H1 (cell line): ENCODE measurements around the gene SH3PXD2A. TPM values are rescaled to one million over a fixed set of nuclear protein-coding genes. Genes with fewer than 3 reads are reported as not detected.

Source experiments
- CTCF ChIA-PET: fragments of 300-600 bp; sonication (Branson Sonifier 250); formaldehyde crosslinking; loops from one replicate; lab custom pipeline; 2021; ENCODE audit not compliant: partially characterized antibody; lab: Charles Lee
- POLR2A ChIA-PET: fragments of 300-600 bp; sonication (Branson Sonifier 250); formaldehyde crosslinking; loops from one replicate; lab custom pipeline; 2021; ENCODE audit warnings: inconsistent platforms; ENCODE audit not compliant: partially characterized antibody; lab: Charles Lee
- DNase-seq, 2 experiments: peaks; one replicate each; pipeline versions ENCODE4 v3.0.0 to v3.0.0-alpha.2; 2010 to 2022; ENCODE audit warnings: low spot score in 2 of 2, low read depth in 1 of 2, mixed read lengths in 1 of 2
- FAIRE-seq: peaks from 2 replicates; lab custom pipeline; 2011; peaks lifted over from hg19 to GRCh38; lab: Jason Lieb, UNC
- H2AFZ ChIP-seq: 2 replicates; pipeline ENCODE4 v1.8.1; 2012; ENCODE audit warnings: low read length, inconsistent platforms
- H2AK5ac ChIP-seq: 2 replicates; pipeline ENCODE4 v1.6.1; 2013; ENCODE audit warnings: low read depth, low read length
- H2BK120ac ChIP-seq: replicated peaks from 2 replicates; pipeline ENCODE3; 2013; ENCODE audit warnings: low read depth, low read length, inconsistent platforms
- H2BK12ac ChIP-seq: 2 replicates; pipeline ENCODE4 v1.6.1; 2013; ENCODE audit warnings: low read depth, low read length
- H2BK15ac ChIP-seq: 2 replicates; pipeline ENCODE4 v1.6.1; 2013; ENCODE audit warnings: low read length
- H2BK20ac ChIP-seq: 2 replicates; pipeline ENCODE4 v1.6.1; 2013; ENCODE audit warnings: low read length
- H2BK5ac ChIP-seq: 2 replicates; pipeline ENCODE4 v1.6.1; 2013; ENCODE audit warnings: low read depth, low read length
- H3K14ac ChIP-seq: 2 replicates; pipeline ENCODE4 v1.6.1; 2013; ENCODE audit warnings: inconsistent platforms; ENCODE audit not compliant: insufficient read length
- H3K18ac ChIP-seq: 2 replicates; pipeline ENCODE4 v1.6.1; 2013; ENCODE audit warnings: low read length; ENCODE audit errors: extremely low read depth
- H3K23ac ChIP-seq: 2 replicates; pipeline ENCODE4 v1.6.1; 2013; ENCODE audit warnings: inconsistent platforms; ENCODE audit not compliant: insufficient read length
- H3K23me2 ChIP-seq: 2 replicates; pipeline ENCODE4 v1.6.1; 2013; ENCODE audit warnings: low read depth, low read length
- H3K27ac ChIP-seq: 2 replicates; pipeline ENCODE4 v1.6.1; 2011; ENCODE audit warnings: low read depth, low read length, inconsistent platforms
- H3K27me3 ChIP-seq, 4 experiments: replicated peaks in 1 of 4; 1 replicate in 1 of 4; 2 replicates in 3 of 4; pipeline versions ENCODE4 v1.6.1 to v1.8.1; 2011 to 2013; ENCODE audit warnings: low read length in 3 of 4, mild to moderate bottlenecking in 3 of 4, inconsistent platforms in 2 of 4, mixed read lengths in 2 of 4, moderate library complexity in 1 of 4; ENCODE audit not compliant: control insufficient read depth in 3 of 4, insufficient read depth in 3 of 4; ENCODE audit errors: extremely low read depth in 1 of 4
- H3K36me3 ChIP-seq, 4 experiments: 2 replicates each; pipeline versions ENCODE4 v1.6.1 to v1.8.1; 2011 to 2013; ENCODE audit warnings: mild to moderate bottlenecking in 4 of 4, low read length in 3 of 4, moderate library complexity in 2 of 4, control low read depth in 1 of 4, inconsistent platforms in 1 of 4; ENCODE audit not compliant: insufficient read depth in 4 of 4, control insufficient read depth in 2 of 4
- H3K4ac ChIP-seq: replicated peaks from 2 replicates; pipeline ENCODE3; 2013; ENCODE audit warnings: low read length, low read depth, mixed read lengths, inconsistent platforms; ENCODE audit not compliant: insufficient read length
- H3K4me1 ChIP-seq, 4 experiments: replicated peaks in 1 of 4; 1 replicate in 1 of 4; 2 replicates in 3 of 4; pipeline versions ENCODE4 v1.6.1 to v1.8.1; 2011 to 2013; ENCODE audit warnings: low read length in 3 of 4, inconsistent platforms in 2 of 4, mixed read lengths in 1 of 4; ENCODE audit not compliant: insufficient read depth in 4 of 4, control insufficient read depth in 3 of 4
- H3K4me2 ChIP-seq, 2 experiments: 2 replicates each; pipeline versions ENCODE4 v1.6.1 to v1.8.1; 2011 to 2013; ENCODE audit warnings: low read depth in 2 of 2, low read length in 2 of 2, control low read depth in 1 of 2, inconsistent platforms in 1 of 2, mild to moderate bottlenecking in 1 of 2; ENCODE audit not compliant: insufficient read depth in 1 of 2
- H3K4me3 ChIP-seq, 4 experiments: fragments of 200-600, 300-600 bp in 1 of 4; sonication (generic), shearing (Covaris generic), sonication (Bioruptor Twin) in 1 of 4; 2 replicates each; pipeline versions ENCODE4 v1.5.1 to v1.8.1; 2011 to 2016; ENCODE audit warnings: low read length in 4 of 4, low read depth in 3 of 4, control low read depth in 2 of 4, inconsistent platforms in 2 of 4, mild to moderate bottlenecking in 2 of 4, mixed read lengths in 1 of 4, moderate library complexity in 1 of 4; ENCODE audit not compliant: insufficient read depth in 2 of 4; ENCODE audit errors: extremely low read depth in 1 of 4
- H3K56ac ChIP-seq: replicated peaks from 2 replicates; pipeline ENCODE3; 2013; ENCODE audit warnings: low read depth, mild to moderate bottlenecking, mixed read lengths, low read length, inconsistent platforms; ENCODE audit not compliant: insufficient read length
- H3K79me1 ChIP-seq: 2 replicates; pipeline ENCODE4 v1.6.1; 2013; ENCODE audit warnings: low read depth, low read length, control low read depth
- H3K79me2 ChIP-seq, 2 experiments: 2 replicates each; pipeline versions ENCODE4 v1.6.1 to v1.8.1; 2012 to 2013; ENCODE audit warnings: low read length in 2 of 2, mild to moderate bottlenecking in 2 of 2, inconsistent platforms in 1 of 2; ENCODE audit not compliant: insufficient read depth in 2 of 2, control insufficient read depth in 1 of 2
- H3K9ac ChIP-seq, 4 experiments: replicated peaks in 1 of 4; 1 replicate in 1 of 4; 2 replicates in 3 of 4; pipeline versions ENCODE4 v1.6.1 to v1.8.1; 2011 to 2013; ENCODE audit warnings: low read depth in 3 of 4, low read length in 3 of 4, control low read depth in 2 of 4, mild to moderate bottlenecking in 2 of 4, moderate library complexity in 2 of 4, inconsistent platforms in 1 of 4; ENCODE audit errors: extremely low read depth in 1 of 4
- H3K9me3 ChIP-seq, 2 experiments: 2 replicates each; pipeline versions ENCODE4 v1.6.1 to v1.8.1; 2012 to 2013; ENCODE audit warnings: mild to moderate bottlenecking in 2 of 2, moderate library complexity in 2 of 2, control low read depth in 1 of 2, inconsistent platforms in 1 of 2, low read depth in 1 of 2, low read length in 1 of 2, mixed read lengths in 1 of 2; ENCODE audit not compliant: insufficient read depth in 2 of 2
- H4K20me1 ChIP-seq, 2 experiments: replicated peaks in 1 of 2; 2 replicates each; pipeline versions ENCODE3 to v1.8.1; 2011 to 2013; ENCODE audit warnings: inconsistent platforms in 2 of 2, low read length in 2 of 2, mild to moderate bottlenecking in 1 of 2; ENCODE audit not compliant: insufficient read depth in 2 of 2, control insufficient read depth in 1 of 2
- H4K5ac ChIP-seq: 2 replicates; pipeline ENCODE4 v1.6.1; 2013; ENCODE audit warnings: low read length, low read depth, mixed read lengths, inconsistent platforms; ENCODE audit not compliant: insufficient read length
- H4K8ac ChIP-seq: 2 replicates; pipeline ENCODE4 v1.8.0; 2013; ENCODE audit warnings: mild to moderate bottlenecking, moderate library complexity, low read length, inconsistent platforms; ENCODE audit not compliant: insufficient read depth; ENCODE audit errors: extremely low read depth
- H4K91ac ChIP-seq: replicated peaks from 2 replicates; pipeline ENCODE3; 2013; ENCODE audit warnings: low read length, mixed read lengths, inconsistent platforms; ENCODE audit not compliant: insufficient read length
- CHD1 ChIP-seq: IDR thresholded peaks from 2 replicates; pipeline ENCODE4 v1.6.1; 2012; ENCODE audit warnings: low read depth, low read length, improper control_type of control experiment
- GABPA ChIP-seq: IDR thresholded peaks from 2 replicates; pipeline ENCODE4 v1.6.1; 2011; ENCODE audit warnings: mild to moderate bottlenecking, low read length, moderate library complexity, borderline replicate concordance; ENCODE audit not compliant: insufficient read depth
- HDAC6 ChIP-seq: IDR thresholded peaks from one replicate; pipeline ENCODE4 v1.7.1; 2012; ENCODE audit warnings: low read depth, mild to moderate bottlenecking, inconsistent platforms, low read length, moderate library complexity
- MAX ChIP-seq: IDR thresholded peaks from 2 replicates; pipeline ENCODE4 v1.6.1; 2012; ENCODE audit warnings: inconsistent platforms
- POLR2AphosphoS5 ChIP-seq: IDR thresholded peaks from 2 replicates; pipeline ENCODE4 v1.6.1; 2011; ENCODE audit warnings: low read depth, low read length
- RNF2 ChIP-seq: fragments of 200-900, 300-1000 bp; sonication (generic); IDR thresholded peaks from 2 replicates; pipeline ENCODE4 v1.7.1; 2016; ENCODE audit warnings: borderline replicate concordance, low read depth, mild to moderate bottlenecking, antibody characterized with exemption, low read length; ENCODE audit not compliant: poor library complexity, severe bottlenecking; ENCODE audit errors: missing control alignments
- RXRA ChIP-seq: IDR thresholded peaks from 2 replicates; pipeline ENCODE4 v1.6.1; 2011; ENCODE audit warnings: low read depth, mild to moderate bottlenecking, low read length, moderate library complexity; ENCODE audit not compliant: insufficient read depth
- SRF ChIP-seq: IDR thresholded peaks from 2 replicates; pipeline ENCODE4 v1.6.1; 2011; ENCODE audit warnings: mild to moderate bottlenecking, low read depth, low read length, moderate library complexity
- WGBS, 2 experiments: shearing (Covaris generic) in 1 of 2; methylation state at CpG; one replicate each; pipeline versions ENCODE4 v1.1.6 to v1.1.7; 2013 to 2015; ENCODE audit warnings: low lambda C conversion rate in 2 of 2, mixed read lengths in 2 of 2, inconsistent platforms in 1 of 2, low coverage in 1 of 2, missing lambda C conversion rate in 1 of 2; ENCODE audit not compliant: insufficient replicate concordance in 2 of 2, insufficient coverage in 1 of 2, insufficient read length in 1 of 2; ENCODE audit errors: extremely low coverage in 1 of 2, missing lambda C conversion rate in 1 of 2; 5-methylcytosine and 5-hydroxymethylcytosine counted together
- polyA plus RNA-seq, 7 experiments: library from polyadenylated mRNA; depleted of rRNA in 3 of 7; stranded (reverse) in 5 of 7; unstranded in 2 of 7; fragments of >200 nt in 5 of 7; fragments of 200-250 nt in 2 of 7; gene quantifications; 1 replicate in 5 of 7; 2 replicates in 1 of 7; 4 replicates in 1 of 7; pipeline versions ENCODE4 v1.2.1 to v1.2.3, GENCODE V29; 2011 to 2013; ENCODE audit warnings: missing spikeins in 2 of 7, mixed read lengths in 2 of 7
- total RNA-seq: library from RNA; stranded (reverse); fragmentation: NEBNext Ultra II Directional; extraction: Animal tissue kit (Norgen Biotek cat#: 25700); gene quantifications from 2 replicates; pipeline ENCODE4 v1.2.1, GENCODE V29; 2021

Gene SH3PXD2A
- total and polyA plus RNA-seq, 2 of the 8 experiments (the other 6 are each of a cell fraction or from before 2014, with no cell fraction given) = 5.4 to 16.3 TPM

DNA sequence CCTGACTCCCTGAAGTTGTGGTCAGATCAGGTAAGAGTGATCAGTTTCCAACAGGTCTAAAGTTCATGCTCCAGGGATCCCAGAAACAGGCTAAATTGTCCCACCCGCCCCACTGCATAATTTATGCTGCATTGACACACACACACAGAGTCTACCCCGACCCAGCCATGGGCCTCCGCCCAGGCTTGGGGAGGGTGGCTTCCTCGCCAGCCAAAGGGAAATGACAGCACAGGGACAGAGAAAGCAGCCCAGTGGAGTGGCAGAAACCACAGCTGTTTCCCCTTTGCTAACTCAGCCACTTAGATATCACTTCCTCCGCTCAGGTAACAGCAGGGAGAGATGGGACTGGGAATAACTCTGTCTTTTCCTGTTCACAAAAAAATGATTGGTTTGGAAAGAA lies 9.4 kb downstream of the SH3PXD2A start:
- no peak overlapping the region for H3K56ac ChIP-seq
- no peak overlapping the region for H4K91ac ChIP-seq
- no peaks in the 10 kb centered on the region for H3K79me2 ChIP-seq
- H2AK5ac ChIP-seq = no peak overlapping the region
- no peaks in the 10 kb centered on the region for H3K23me2 ChIP-seq
- no peaks in the 10 kb centered on the region for H3K36me3 ChIP-seq
- H3K79me1 ChIP-seq = no peaks in the 10 kb centered on the region
- H3K27me3 ChIP-seq = no peaks in the 10 kb centered on the region
- peak overlapping the region; percentile 37; the same call in 1 of the 2 replicates for H4K8ac ChIP-seq
- no peak overlapping the region for H2BK120ac ChIP-seq
- H3K4me1 ChIP-seq = peaks cover 6 to 9% (median 7%) of the 10 kb centered on the region in 4 experiments; a peak in 6 of 7 replicates
- H3K4me3 ChIP-seq = no peak overlapping the region
- H2AFZ ChIP-seq = no peak overlapping the region
- H4K5ac ChIP-seq = no peak overlapping the region
- H3K4me2 ChIP-seq = no peak overlapping the region
- no peak for TF ChIP-seq MAX
- TF ChIP-seq RNF2 = no peak
- TF ChIP-seq GABPA = no peak
- no peak for TF ChIP-seq POLR2AphosphoS5
- TF ChIP-seq HDAC6 = no peak
- no peak for TF ChIP-seq SRF
- no peak for TF ChIP-seq CHD1
- TF ChIP-seq RXRA = no peak
- no peak overlapping the region; the same call in 1 of the 2 replicates for H2BK5ac ChIP-seq
- H3K9ac ChIP-seq = no peak overlapping the region
- no peak overlapping the region for H2BK15ac ChIP-seq
- no peak overlapping the region for H3K23ac ChIP-seq
- DNase-seq (no peak), FAIRE-seq (no peak)
- H3K14ac ChIP-seq = no peak overlapping the region
- no peak overlapping the region for H3K4ac ChIP-seq
- ChIA-PET POLR2A (interaction anchor here (1.9 kb wide), 1 partner anchor 9 kb away, joined by 5 read pairs; the partner anchor contains the start of gene SH3PXD2A), CTCF (interaction anchor here (1.0 to 3.7 kb wide), 5 partner anchors 23 to 134 kb away, joined by 3 to 52 read pairs (median 14); no protein-coding TSS in a partner anchor)
- H2BK12ac ChIP-seq = peak overlapping the region; percentile 50; the same call in 1 of the 2 replicates
- H2BK20ac ChIP-seq = no peak overlapping the region
- H3K18ac ChIP-seq = no peak overlapping the region
- H3K27ac ChIP-seq = no peak overlapping the region
- 71% methylated on average over 5 of the region's 5 CpGs; no CpG with 5 or more reads in 1 of the 2 experiments for WGBS, 2 experiments
- no peaks in the 10 kb centered on the region for H4K20me1 ChIP-seq
- no peaks in the 10 kb centered on the region for H3K9me3 ChIP-seq
